Activated naive CD4-positive, alpha-beta T cell treated with anti-CD3 and anti-CD28 coated beads for 36 hours (primary cell): ENCODE measurements around the gene MYBPHL. TPM values are rescaled to one million over a fixed set of nuclear protein-coding genes. Genes with fewer than 3 reads are reported as not detected.

Source experiments
- CTCF ChIA-PET: fragments of 350-600 bp; sonication (Branson Sonifier 250); formaldehyde crosslinking; loops from one replicate; lab custom pipeline; 2021; ENCODE audit warnings: antibody characterized with exemption; lab: Charles Lee
- DNase-seq: peaks from one replicate; pipeline ENCODE4 v3.0.0-alpha.2; 2020
- H3K27ac Mint-ChIP-seq: one replicate; pipeline ENCODE4 v1.8.0; 2021; ENCODE audit warnings: mild to moderate bottlenecking, mixed read lengths
- H3K27me3 Mint-ChIP-seq: one replicate; pipeline ENCODE4 v1.8.0; 2021; ENCODE audit warnings: low read depth, mixed read lengths
- H3K36me3 Mint-ChIP-seq: one replicate; pipeline ENCODE4 v1.8.0; 2021; ENCODE audit warnings: low read depth, mixed read lengths
- H3K4me1 Mint-ChIP-seq: one replicate; pipeline ENCODE4 v1.8.0; 2021; ENCODE audit warnings: low read depth, mixed read lengths
- H3K4me3 Mint-ChIP-seq: one replicate; pipeline ENCODE4 v1.8.0; 2021; ENCODE audit warnings: mild to moderate bottlenecking, moderate library complexity, mixed read lengths
- H3K9me3 Mint-ChIP-seq: one replicate; pipeline ENCODE4 v1.8.0; 2021; ENCODE audit warnings: mixed read lengths
- intact Hi-C: fragments of 100-400 bp; cut with micrococcal nuclease; formaldehyde crosslinking; loops from one replicate; pipeline ENCODE4 v1.15.1; 2023
- total RNA-seq, 2 experiments: library from RNA; stranded (reverse); gene quantifications; one replicate each; pipeline ENCODE4 v1.2.3, GENCODE V29; 2021

Gene MYBPHL
- total RNA-seq, 2 experiments from 2014 or later = not detected

- H3K9me3 Mint-ChIP-seq = no peaks in the 10 kb centered on the region
- no peak overlapping the region for H3K27ac Mint-ChIP-seq
- H3K4me1 Mint-ChIP-seq = peaks cover 5% of the 10 kb centered on the region
- DNase-seq = no peak
- H3K4me3 Mint-ChIP-seq = no peak overlapping the region
- CTCF ChIA-PET = interaction anchor here (0.5 to 0.7 kb wide), 2 partner anchors 13 to 27 kb away, joined by 3 read pairs; no protein-coding TSS in a partner anchor
- intact Hi-C loops = no loop called here
- no peaks in the 10 kb centered on the region for H3K36me3 Mint-ChIP-seq
- no peaks in the 10 kb centered on the region for H3K27me3 Mint-ChIP-seq
Measured at GRCh38 chr1:109251277-109252166, 55.3 kb downstream of the MYBPHL start.

GRCh38 chr1:109250454-109251276 is 56.1 kb downstream of the MYBPHL start:
- no peak for DNase-seq

GRCh38 chr1:109249654-109250401 is 57.0 kb downstream of the MYBPHL start:
- H3K36me3 Mint-ChIP-seq = no peaks in the 10 kb centered on the region
- H3K9me3 Mint-ChIP-seq = no peaks in the 10 kb centered on the region
- no peak for DNase-seq
- H3K27ac Mint-ChIP-seq = no peak overlapping the region
- H3K4me1 Mint-ChIP-seq = peaks cover 3% of the 10 kb centered on the region
- intact Hi-C loops = loop anchor here (1.0 to 10.0 kb wide), 4 partner anchors 10 to 235 kb away; partner anchors contain the start of gene ATXN7L2
- CTCF ChIA-PET = interaction anchor here (0.8 to 2.0 kb wide), 3 partner anchors 13 to 297 kb away, joined by 3 to 5 read pairs (median 3); no protein-coding TSS in a partner anchor
- H3K27me3 Mint-ChIP-seq = no peaks in the 10 kb centered on the region
- peak overlapping the region; percentile 49 for H3K4me3 Mint-ChIP-seq

More at GRCh38 chr1:109250454-109251276, 56.1 kb downstream of the MYBPHL start:
- H3K4me1 Mint-ChIP-seq = peaks cover 5% of the 10 kb centered on the region
- peak overlapping the region; percentile 36 for H3K4me3 Mint-ChIP-seq
- intact Hi-C loops = no loop called here
- no peaks in the 10 kb centered on the region for H3K36me3 Mint-ChIP-seq
- H3K9me3 Mint-ChIP-seq = no peaks in the 10 kb centered on the region
- H3K27me3 Mint-ChIP-seq = no peaks in the 10 kb centered on the region
- no peak overlapping the region for H3K27ac Mint-ChIP-seq
- CTCF ChIA-PET = interaction anchor here (0.5 to 2.0 kb wide), 4 partner anchors 12 to 296 kb away, joined by 3 to 5 read pairs (median 3); no protein-coding TSS in a partner anchor

GRCh38 chr1:109248797-109249629 is 57.8 kb downstream of the MYBPHL start, which contains the start of gene CELSR2:
TSS of gene CELSR2 (plus strand) at chr1:109249539. CDS start at chr1:109250080, 541 bp downstream.
- no peaks in the 10 kb centered on the region for H3K36me3 Mint-ChIP-seq
- peak within 1 kb of the TSS; percentile 49 for H3K4me3 Mint-ChIP-seq
- intact Hi-C loops = loop anchor here (1.0 to 10.0 kb wide), 4 partner anchors 9 to 236 kb away; partner anchors contain the start of gene ATXN7L2
- no peak within 1 kb of the TSS for H3K27ac Mint-ChIP-seq
- H3K9me3 Mint-ChIP-seq = no peaks in the 10 kb centered on the region
- H3K4me1 Mint-ChIP-seq = peaks cover 3% of the 10 kb centered on the region
- no peaks in the 10 kb centered on the region for H3K27me3 Mint-ChIP-seq
- CTCF ChIA-PET = interaction anchor here (0.8 to 2.0 kb wide), 2 partner anchors 12 to 283 kb away, joined by 3 to 5 read pairs; no protein-coding TSS in a partner anchor
- peak; percentile 60 for DNase-seq

GRCh38 chr1:109248444-109248796 is 58.4 kb downstream of the MYBPHL start:
- no peaks in the 10 kb centered on the region for H3K27me3 Mint-ChIP-seq
- intact Hi-C loops = loop anchor here (2.0 to 10.0 kb wide), 2 partner anchors 34 to 236 kb away; partner anchors contain the start of gene ATXN7L2
- H3K4me3 Mint-ChIP-seq = no peak overlapping the region
- peaks cover 3% of the 10 kb centered on the region for H3K4me1 Mint-ChIP-seq
- no peak for DNase-seq
- no peaks in the 10 kb centered on the region for H3K9me3 Mint-ChIP-seq
- no peak overlapping the region for H3K27ac Mint-ChIP-seq
- CTCF ChIA-PET = interaction anchor here (0.8 to 1.5 kb wide), 2 partner anchors 9 to 12 kb away, joined by 3 read pairs; no protein-coding TSS in a partner anchor
- H3K36me3 Mint-ChIP-seq = no peaks in the 10 kb centered on the region

- H3K4me3 Mint-ChIP-seq = no peak overlapping the region
- CTCF ChIA-PET = interaction anchor here (0.9 to 2.2 kb wide), 6 partner anchors 8 to 285 kb away, joined by 3 to 5 read pairs (median 3); no protein-coding TSS in a partner anchor
Measured at GRCh38 chr1:109247401-109248365, 59.1 kb downstream of the MYBPHL start.

GRCh38 chr1:109246141-109246551 is 60.7 kb downstream of the MYBPHL start:
- H3K9me3 Mint-ChIP-seq = no peaks in the 10 kb centered on the region
- no peak overlapping the region for H3K4me3 Mint-ChIP-seq
- intact Hi-C loops = loop anchor here (10.0 kb wide), 1 partner anchor 239 kb away; the partner anchor contains the start of gene ATXN7L2
- no peak for DNase-seq
- peaks cover 2% of the 10 kb centered on the region for H3K27me3 Mint-ChIP-seq
- no peak overlapping the region for H3K27ac Mint-ChIP-seq
- no peaks in the 10 kb centered on the region for H3K36me3 Mint-ChIP-seq
- CTCF ChIA-PET = interaction anchor here (1.0 to 2.2 kb wide), 5 partner anchors 10 to 152 kb away, joined by 3 to 5 read pairs (median 4); no protein-coding TSS in a partner anchor
- H3K4me1 Mint-ChIP-seq = peaks cover 18% of the 10 kb centered on the region

More at GRCh38 chr1:109247401-109248365, 59.1 kb downstream of the MYBPHL start:
- no peak for DNase-seq
- Mint-ChIP-seq H3K36me3 (no peaks in the 10 kb centered on the region), H3K9me3 (no peaks in the 10 kb centered on the region), H3K4me1 (peaks cover 4% of the 10 kb centered on the region), H3K27ac (no peak overlapping the region), H3K27me3 (no peaks in the 10 kb centered on the region)
- intact Hi-C loops = loop anchor here (2.0 to 10.0 kb wide), 2 partner anchors 33 to 237 kb away; partner anchors contain the start of gene ATXN7L2

- DNase-seq = no peak
- Mint-ChIP-seq H3K27me3 (peaks cover 2% of the 10 kb centered on the region), H3K27ac (no peak overlapping the region), H3K4me1 (peaks cover 18% of the 10 kb centered on the region), H3K36me3 (peaks cover 1% of the 10 kb centered on the region), H3K4me3 (no peak overlapping the region), H3K9me3 (no peaks in the 10 kb centered on the region)
- intact Hi-C loops = loop anchor here (10.0 kb wide), 1 partner anchor 241 kb away; the partner anchor contains the start of gene ATXN7L2
- CTCF ChIA-PET = interaction anchor here (0.9 kb wide), 1 partner anchor 20 kb away, joined by 3 read pairs; no protein-coding TSS in a partner anchor
Measured at GRCh38 chr1:109243860-109244552, 62.8 kb downstream of the MYBPHL start.

- DNase-seq = no peak
- Mint-ChIP-seq H3K4me3 (no peak overlapping the region), H3K4me1 (peaks cover 17% of the 10 kb centered on the region), H3K36me3 (peaks cover 5% of the 10 kb centered on the region), H3K9me3 (no peaks in the 10 kb centered on the region), H3K27me3 (peaks cover 2% of the 10 kb centered on the region), H3K27ac (no peak overlapping the region)
- CTCF ChIA-PET = no interaction called here
- intact Hi-C loops = loop anchor here (10.0 kb wide), 1 partner anchor 242 kb away; the partner anchor contains the start of gene ATXN7L2
Measured at GRCh38 chr1:109243221-109243620, 63.6 kb downstream of the MYBPHL start.
